K562 (cell line): ENCODE data around the gene C3orf70. TPM values are rescaled to one million over a fixed set of nuclear protein-coding genes. Genes with fewer than 3 reads are reported as not detected.
A peak's percentile ranks its signal among the peaks of the same experiment; 100 is the strongest.

ENCODE experiments used
- CAMTA2 ChIP-seq: fragments of 250-450 bp; sonication (Bioruptor Pico); conservative IDR thresholded peaks from 2 replicates; pipeline ENCODE4 v1.5.1; 2022
- CEBPB ChIP-seq: fragments of 450-650 bp; IDR thresholded peaks from 2 replicates; pipeline ENCODE4 v1.6.1; 2016; ENCODE audit warnings: missing genetic modification characterization, missing compliant biosample characterization
- CEBPG ChIP-seq, 3 experiments: fragments of 200-800 bp in 1 of 3; sonication (Bioruptor generic) in 1 of 3; sonication (generic) in 1 of 3; formaldehyde crosslinking in 1 of 3; IDR thresholded peaks in 2 of 3; conservative IDR thresholded peaks in 1 of 3; 2 replicates each; pipeline versions ENCODE4 v1.6.1 to v1.8.0; 2016 to 2022; ENCODE audit warnings: missing compliant biosample characterization in 2 of 3, missing genetic modification characterization in 2 of 3, mild to moderate bottlenecking in 1 of 3, missing genetic modification reagents in 1 of 3
- CHCHD3 ChIP-seq: fragments of 250-450 bp; sonication (Bioruptor Pico); IDR thresholded peaks from 2 replicates; pipeline ENCODE4 v2.1.2; 2022; ENCODE audit warnings: mild to moderate bottlenecking
- DACH1 ChIP-seq: fragments of 450-650 bp; IDR thresholded peaks from 2 replicates; pipeline ENCODE4 v1.6.1; 2018; ENCODE audit not compliant: partially characterized antibody
- ELF1 ChIP-seq: fragments of 200-800 bp; sonication (Bioruptor generic); IDR thresholded peaks from 2 replicates; pipeline ENCODE4 v1.6.1; 2016; ENCODE audit warnings: missing genetic modification characterization, missing compliant biosample characterization
- HNRNPL ChIP-seq: fragments of 200-400 bp; formaldehyde crosslinking; IDR thresholded peaks from 2 replicates; pipeline ENCODE4 v1.6.1; 2017; ENCODE audit warnings: low read depth, mild to moderate bottlenecking, low read length
- ILK ChIP-seq: fragments of 450-650 bp; IDR thresholded peaks from 2 replicates; pipeline ENCODE4 v1.6.1; 2016; ENCODE audit warnings: missing genetic modification characterization, low read depth, mild to moderate bottlenecking, missing compliant biosample characterization, moderate library complexity, borderline replicate concordance
- KAT8 ChIP-seq: fragments of 450-650 bp; IDR thresholded peaks from 2 replicates; pipeline ENCODE4 v1.6.1; 2016; ENCODE audit warnings: low read depth, mild to moderate bottlenecking
- LARP7 ChIP-seq: fragments of 450-650 bp; IDR thresholded peaks from 2 replicates; pipeline ENCODE4 v1.6.1; 2016
- MAFG ChIP-seq: fragments of 450-650 bp; conservative IDR thresholded peaks from 2 replicates; pipeline ENCODE4 v1.6.1; 2016; ENCODE audit warnings: missing genetic modification characterization, missing compliant biosample characterization
- PBX2 ChIP-seq, 2 experiments: IDR thresholded peaks in 1 of 2; conservative IDR thresholded peaks in 1 of 2; 2 replicates each; pipeline ENCODE4 v1.6.1; 2016; ENCODE audit warnings: low read depth in 2 of 2, mild to moderate bottlenecking in 1 of 2, missing compliant biosample characterization in 1 of 2, missing genetic modification characterization in 1 of 2, moderate library complexity in 1 of 2
- SMC3 ChIP-seq: conservative IDR thresholded peaks from 2 replicates; pipeline ENCODE4 v1.6.1; 2011; ENCODE audit warnings: low read depth, low read length, improper control_type of control experiment; ENCODE audit not compliant: insufficient read depth
- SRF ChIP-seq, 2 experiments: fragments of 250-450, 450-650 bp in 1 of 2; sonication (Bioruptor Pico) in 1 of 2; sonication (generic) in 1 of 2; formaldehyde crosslinking; IDR thresholded peaks; 2 replicates each; pipeline versions ENCODE4 v1.5.0 to v1.5.1; 2020 to 2022; ENCODE audit warnings: mild to moderate bottlenecking in 1 of 2, missing genetic modification reagents in 1 of 2
- USF1 ChIP-seq: sonication (generic); formaldehyde crosslinking; IDR thresholded peaks from 2 replicates; pipeline ENCODE4 v1.9.0; 2022; ENCODE audit warnings: mild to moderate bottlenecking, missing genetic modification reagents
- ZNF384 ChIP-seq: IDR thresholded peaks from 2 replicates; pipeline ENCODE4 v1.6.1; 2012; ENCODE audit warnings: low read depth, low read length, improper control_type of control experiment
- ZNF512 ChIP-seq: IDR thresholded peaks from 2 replicates; pipeline ENCODE4 v1.6.1; 2016; ENCODE audit warnings: missing genetic modification characterization, missing compliant biosample characterization
- ZNF696 ChIP-seq: fragments of 250-450 bp; sonication (Bioruptor Pico); conservative IDR thresholded peaks from 2 replicates; pipeline ENCODE4 v1.4.0; 2020; ENCODE audit warnings: mild to moderate bottlenecking, moderate library complexity
- ZSCAN32 ChIP-seq: fragments of 450-650 bp; formaldehyde crosslinking; IDR thresholded peaks from 2 replicates; pipeline ENCODE4 v1.4.0; 2020; ENCODE audit warnings: mild to moderate bottlenecking, moderate library complexity
- polyA plus RNA-seq, 8 experiments: library from polyadenylated mRNA; depleted of rRNA in 4 of 8; stranded (reverse) in 5 of 8; unstranded in 3 of 8; fragments of >200 nt; fragmentation: Nextera tagmentation in 2 of 8; fragmentation: Illumina TruSeq in 1 of 8; extraction: Ambion mirVana in 2 of 8; extraction: Trizol in 1 of 8; gene quantifications; 2 replicates each; pipeline versions ENCODE4 v1.2.1 to v1.2.3, GENCODE V29; 2011 to 2014; ENCODE audit warnings: inconsistent platforms in 1 of 8, missing spikeins in 1 of 8
- total RNA-seq, 7 experiments: library from RNA; depleted of rRNA in 6 of 7; stranded (reverse); fragments of >200 nt in 6 of 7; fragmentation: Illumina TruSeq in 2 of 7; extraction: Trizol in 2 of 7; gene quantifications; 2 replicates each; pipeline versions ENCODE4 v1.2.1 to v1.2.3, GENCODE V29; 2011 to 2021; ENCODE audit warnings: low replicate concordance in 1 of 7
- TF ChIP-seq, protein P1 (sequence below), 2 experiments: fragments of 450-650 bp in 1 of 2; sonication (generic) in 1 of 2; formaldehyde crosslinking in 1 of 2; IDR thresholded peaks in 1 of 2; conservative IDR thresholded peaks in 1 of 2; 2 replicates each; pipeline versions ENCODE4 v1.6.1 to v1.8.1; 2016 to 2023; ENCODE audit warnings: mild to moderate bottlenecking in 2 of 2, moderate library complexity in 2 of 2, inconsistent platforms in 1 of 2, missing genetic modification reagents in 1 of 2
- TF ChIP-seq, protein P2 (sequence below): fragments of 450-650 bp; formaldehyde crosslinking; IDR thresholded peaks from 2 replicates; pipeline ENCODE4 v1.4.0; 2022; ENCODE audit warnings: missing genetic modification characterization

The C3orf70 gene
- total and polyA plus RNA-seq, 9 of the 15 experiments (the other 6 are each of a cell fraction or from before 2014, with no cell fraction given), result 0.01 to 0.04 (median 0.03) TPM; not detected in 6

DNA sequence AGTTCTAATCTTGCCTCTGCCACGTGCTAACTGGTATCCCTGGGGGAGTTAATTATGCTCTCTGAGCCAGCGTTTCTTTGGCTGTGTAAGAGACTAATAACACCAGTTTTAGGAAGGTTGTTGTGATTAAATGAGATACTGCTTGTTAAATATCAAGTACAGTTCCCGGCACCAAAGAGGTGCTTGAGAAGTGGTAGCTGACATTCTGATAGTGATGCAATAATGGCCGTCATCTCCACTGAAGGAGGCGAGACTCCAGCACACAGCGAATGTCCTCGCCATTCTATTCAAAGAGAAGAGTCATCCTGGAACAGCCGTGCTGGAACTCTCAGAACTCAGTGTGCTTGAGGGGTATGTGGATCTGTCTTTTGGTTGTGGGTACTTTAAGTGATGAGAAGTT lies 9.8 kb upstream of the C3orf70 start (continued):
- TF ChIP-seq ZNF696 (CRISPR knock-in tag), result no peak
- TF ChIP-seq ELF1 (tag), result no peak
- no peak for TF ChIP-seq DACH1
- no peak for TF ChIP-seq HNRNPL
- TF ChIP-seq PBX2 (CRISPR knock-in tag; IDR thresholded peaks at IDR 0.05; ENCODE audit: low read depth), result no peak
- no peak for TF ChIP-seq PBX2 (tag; conservative IDR thresholded peaks at IDR 0.05; ENCODE audit: low read depth)
- TF ChIP-seq, protein P1, sequence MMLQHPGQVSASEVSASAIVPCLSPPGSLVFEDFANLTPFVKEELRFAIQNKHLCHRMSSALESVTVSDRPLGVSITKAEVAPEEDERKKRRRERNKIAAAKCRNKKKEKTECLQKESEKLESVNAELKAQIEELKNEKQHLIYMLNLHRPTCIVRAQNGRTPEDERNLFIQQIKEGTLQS (IDR thresholded peaks at IDR 0.05), result peak; percentile 77
- TF ChIP-seq, protein P1 (CRISPR knock-in tag; conservative IDR thresholded peaks at IDR 0.05), result no peak
- TF ChIP-seq CAMTA2 (CRISPR knock-in tag), result no peak
- no peak for TF ChIP-seq ZNF384
- no peak for TF ChIP-seq SMC3
- peak; percentile 77 for TF ChIP-seq CEBPB (tag)
- no peak for TF ChIP-seq LARP7
- TF ChIP-seq, protein P2, sequence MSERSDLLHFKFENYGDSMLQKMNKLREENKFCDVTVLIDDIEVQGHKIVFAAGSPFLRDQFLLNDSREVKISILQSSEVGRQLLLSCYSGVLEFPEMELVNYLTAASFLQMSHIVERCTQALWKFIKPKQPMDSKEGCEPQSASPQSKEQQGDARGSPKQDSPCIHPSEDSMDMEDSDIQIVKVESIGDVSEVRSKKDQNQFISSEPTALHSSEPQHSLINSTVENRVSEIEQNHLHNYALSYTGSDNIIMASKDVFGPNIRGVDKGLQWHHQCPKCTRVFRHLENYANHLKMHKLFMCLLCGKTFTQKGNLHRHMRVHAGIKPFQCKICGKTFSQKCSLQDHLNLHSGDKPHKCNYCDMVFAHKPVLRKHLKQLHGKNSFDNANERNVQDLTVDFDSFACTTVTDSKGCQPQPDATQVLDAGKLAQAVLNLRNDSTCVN (CRISPR knock-in tag), result no peak
- no peak for TF ChIP-seq ILK
- no peak for TF ChIP-seq CHCHD3
- no peak for TF ChIP-seq USF1 (CRISPR knock-in tag)
- TF ChIP-seq SRF (CRISPR knock-in tag; IDR thresholded peaks at IDR 0.05), result no peak
- TF ChIP-seq CEBPG (CRISPR knock-in tag; IDR thresholded peaks at IDR 0.05), result 0 out of 2 replicates have a peak, but pooled peaks have one; percentile 42
- TF ChIP-seq CEBPG (tag; conservative IDR thresholded peaks at IDR 0.05 in 1 of 2, IDR thresholded peaks at IDR 0.05 in 1 of 2), result peak; percentile 48 to 80; a peak in 3 of 4 replicates
- no peak for TF ChIP-seq MAFG (tag)
- no peak for TF ChIP-seq KAT8
- no peak for TF ChIP-seq ZSCAN32 (CRISPR knock-in tag)
- TF ChIP-seq ZNF512 (tag), result no peak
